ENCODE data around the gene NPAS2.

The NPAS2 gene

GRCh38 chr2:100986157-100986556 is 166.2 kb downstream of the NPAS2 start:
- Histone ChIP-seq H3K9ac (ENCODE audit: low read length) (no peak overlapping the region), H3K4me1 (ENCODE audit: low read length) (no peaks in the 10 kb centered on the region), H2AFZ (ENCODE audit: low read length) (no peak overlapping the region), H3K79me2 (ENCODE audit: low read length) (no peaks in the 10 kb centered on the region), H4K20me1 (ENCODE audit: insufficient read depth, low read length) (no peaks in the 10 kb centered on the region), H3K4me3 (ENCODE audit: low read length) (no peak overlapping the region), H3F3A (ENCODE audit: insufficient read depth, low read length) (no peaks in the 10 kb centered on the region), H3K9me3 (replicated peaks; ENCODE audit: insufficient read depth, low read length) (no peaks in the 10 kb centered on the region), H3K36me3 (replicated peaks; ENCODE audit: insufficient read depth, low read length) (no peaks in the 10 kb centered on the region), H3K27me3 (replicated peaks; ENCODE audit: insufficient read depth, low read length) (no peaks in the 10 kb centered on the region), H3K9me2 (replicated peaks; ENCODE audit: insufficient read depth, low read length) (no peaks in the 10 kb centered on the region), H3K4me2 (ENCODE audit: low read depth, low read length) (no peak overlapping the region), H3K27ac (ENCODE audit: low read length) (no peak overlapping the region)
- TF ChIP-seq EZH2phosphoT487 (IDR thresholded peaks at IDR 0.05; ENCODE audit: low read length): no peak
- no peak for TF ChIP-seq CTCF (IDR thresholded peaks at IDR 0.05; ENCODE audit: low read length)
- TF ChIP-seq EZH2 (optimal IDR thresholded peaks at IDR 0.05; ENCODE audit: low read depth, low read length): no peak
- DNase-seq: no peak

- no peaks in the 10 kb centered on the region for H3K36me3 ChIP-seq (replicated peaks; ENCODE audit: insufficient read depth, low read length)
- H3K4me3 ChIP-seq (ENCODE audit: low read length): no peak overlapping the region
- H3K4me2 ChIP-seq (ENCODE audit: low read depth, low read length): no peak overlapping the region
- no peaks in the 10 kb centered on the region for H3K27me3 ChIP-seq (replicated peaks; ENCODE audit: insufficient read depth, low read length)
- no peaks in the 10 kb centered on the region for H4K20me1 ChIP-seq (ENCODE audit: insufficient read depth, low read length)
- H3K4me1 ChIP-seq (ENCODE audit: low read length): no peaks in the 10 kb centered on the region
- H3K9me2 ChIP-seq (replicated peaks; ENCODE audit: insufficient read depth, low read length): no peaks in the 10 kb centered on the region
- no peaks in the 10 kb centered on the region for H3K79me2 ChIP-seq (ENCODE audit: low read length)
- TF ChIP-seq EZH2phosphoT487 (IDR thresholded peaks at IDR 0.05; ENCODE audit: low read length): no peak
- no peak for DNase-seq
- no peak overlapping the region for H2AFZ ChIP-seq (ENCODE audit: low read length)
- no peaks in the 10 kb centered on the region for H3F3A ChIP-seq (ENCODE audit: insufficient read depth, low read length)
- no peak overlapping the region for H3K27ac ChIP-seq (ENCODE audit: low read length)
- H3K9ac ChIP-seq (ENCODE audit: low read length): no peak overlapping the region
- H3K9me3 ChIP-seq (replicated peaks; ENCODE audit: insufficient read depth, low read length): no peaks in the 10 kb centered on the region
These were observed 167.6 kb downstream of the NPAS2 start for GRCh38 chr2:100987536-100987935.

GRCh38 chr2:100987974-100988373 is 168.0 kb downstream of the NPAS2 start:
- no peaks in the 10 kb centered on the region for H4K20me1 ChIP-seq (ENCODE audit: insufficient read depth, low read length)
- no peaks in the 10 kb centered on the region for H3F3A ChIP-seq (ENCODE audit: insufficient read depth, low read length)
- no peak overlapping the region for H3K4me3 ChIP-seq (ENCODE audit: low read length)
- no peaks in the 10 kb centered on the region for H3K79me2 ChIP-seq (ENCODE audit: low read length)
- no peak for DNase-seq
- TF ChIP-seq CTCF (IDR thresholded peaks at IDR 0.05; ENCODE audit: low read length) (no peak), EZH2phosphoT487 (IDR thresholded peaks at IDR 0.05; ENCODE audit: low read length) (no peak), EZH2 (optimal IDR thresholded peaks at IDR 0.05; ENCODE audit: low read depth, low read length) (no peak)
- no peak overlapping the region for H2AFZ ChIP-seq (ENCODE audit: low read length)
- H3K9me2 ChIP-seq (replicated peaks; ENCODE audit: insufficient read depth, low read length): no peaks in the 10 kb centered on the region
- no peak overlapping the region for H3K4me2 ChIP-seq (ENCODE audit: low read depth, low read length)
- H3K4me1 ChIP-seq (ENCODE audit: low read length): no peaks in the 10 kb centered on the region
- H3K9ac ChIP-seq (ENCODE audit: low read length): no peak overlapping the region
- H3K27me3 ChIP-seq (replicated peaks; ENCODE audit: insufficient read depth, low read length): no peaks in the 10 kb centered on the region
- no peak overlapping the region for H3K27ac ChIP-seq (ENCODE audit: low read length)
- H3K36me3 ChIP-seq (replicated peaks; ENCODE audit: insufficient read depth, low read length): no peaks in the 10 kb centered on the region
- no peaks in the 10 kb centered on the region for H3K9me3 ChIP-seq (replicated peaks; ENCODE audit: insufficient read depth, low read length)

GRCh38 chr2:100988630-100989417 is 168.9 kb downstream of the NPAS2 start:
- H3K36me3 ChIP-seq (replicated peaks; ENCODE audit: insufficient read depth, low read length): no peaks in the 10 kb centered on the region
- TF ChIP-seq CTCF (IDR thresholded peaks at IDR 0.05; ENCODE audit: low read length) (no peak), EZH2phosphoT487 (IDR thresholded peaks at IDR 0.05; ENCODE audit: low read length) (no peak), EZH2 (optimal IDR thresholded peaks at IDR 0.05; ENCODE audit: low read depth, low read length) (no peak)
- no peak for DNase-seq

More at GRCh38 chr2:100988630-100989417, 168.9 kb downstream of the NPAS2 start:
- Histone ChIP-seq H3F3A (ENCODE audit: insufficient read depth, low read length) (no peaks in the 10 kb centered on the region), H3K4me3 (ENCODE audit: low read length) (no peak overlapping the region), H3K9me3 (replicated peaks; ENCODE audit: insufficient read depth, low read length) (no peaks in the 10 kb centered on the region), H2AFZ (ENCODE audit: low read length) (no peak overlapping the region), H3K27ac (ENCODE audit: low read length) (no peak overlapping the region), H3K27me3 (replicated peaks; ENCODE audit: insufficient read depth, low read length) (no peaks in the 10 kb centered on the region), H3K9me2 (replicated peaks; ENCODE audit: insufficient read depth, low read length) (no peaks in the 10 kb centered on the region), H3K4me1 (ENCODE audit: low read length) (no peaks in the 10 kb centered on the region), H4K20me1 (ENCODE audit: insufficient read depth, low read length) (no peaks in the 10 kb centered on the region), H3K4me2 (ENCODE audit: low read depth, low read length) (no peak overlapping the region), H3K79me2 (ENCODE audit: low read length) (no peaks in the 10 kb centered on the region), H3K9ac (ENCODE audit: low read length) (no peak overlapping the region)

All from MM.1S (cell line).